GM12873 (cell line): ENCODE data around the gene SLCO6A1.

Source experiments
- CTCF ChIP-seq: IDR thresholded peaks from 2 replicates; pipeline ENCODE4 v1.5.1; 2012; ENCODE audit warnings: low read depth, mild to moderate bottlenecking, moderate library complexity, low read length, control low read depth; ENCODE audit not compliant: insufficient read depth; ENCODE audit errors: missing control alignments

SLCO6A1 gene

DNA sequence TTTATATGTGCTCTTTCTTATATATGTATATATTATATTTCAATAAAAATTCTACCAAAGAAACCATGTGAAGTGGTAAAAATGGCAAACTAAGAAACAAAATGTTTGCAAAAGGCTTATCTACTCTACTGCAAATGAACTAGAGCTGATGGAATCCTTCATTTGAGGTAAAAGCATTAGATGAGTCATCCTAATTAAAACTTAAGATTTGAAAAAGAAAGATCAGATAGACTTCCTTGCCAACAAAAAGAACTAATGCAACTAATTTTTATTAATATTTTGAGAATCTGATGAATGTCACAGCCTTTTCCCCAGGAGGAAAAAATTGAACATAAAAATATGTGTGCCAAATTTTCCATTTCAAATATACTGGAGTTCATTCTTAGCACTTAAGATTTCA is 118.6 kb downstream of the SLCO6A1 start:
- no peak for TF ChIP-seq CTCF

DNA sequence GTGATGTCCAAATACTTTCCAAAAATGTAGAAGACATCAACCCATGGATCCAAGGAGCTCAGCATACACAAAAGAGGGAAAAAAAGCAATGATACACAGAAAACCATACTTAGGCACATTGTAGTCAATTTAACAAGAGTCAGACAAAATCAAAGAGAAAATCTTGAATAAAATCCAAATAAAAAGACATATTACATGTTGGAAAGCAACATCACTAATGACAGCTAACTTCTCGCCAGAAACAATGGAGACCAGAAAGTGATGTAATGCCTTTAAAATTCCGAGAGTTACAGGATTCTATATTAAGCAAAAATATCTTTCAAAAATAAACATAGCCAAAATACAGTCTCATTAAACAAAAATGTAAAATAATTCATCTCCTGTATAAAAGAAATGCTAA is 122.9 kb downstream of the SLCO6A1 start:
- no peak for TF ChIP-seq CTCF

- TF ChIP-seq CTCF = no peak
Measured at GRCh38 chr5:102375272-102375671, 123.5 kb downstream of the SLCO6A1 start.

DNA sequence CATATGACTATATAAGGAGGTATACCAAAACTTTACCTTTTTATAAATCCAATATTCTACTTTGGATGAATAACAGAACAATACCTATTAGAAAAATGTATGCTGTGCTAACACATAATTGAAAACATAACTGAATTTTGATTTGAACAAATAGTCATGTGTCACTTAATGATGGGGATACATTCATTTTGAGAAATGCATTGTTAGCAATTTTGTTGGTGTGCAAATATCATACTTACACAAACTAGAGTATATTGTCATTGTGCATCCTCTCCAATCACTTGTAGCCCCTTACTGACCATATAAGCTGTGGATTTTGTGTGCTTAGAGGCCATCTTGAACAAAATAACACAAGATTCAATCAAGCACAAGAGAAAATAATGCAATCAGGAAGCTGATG is 130.4 kb downstream of the SLCO6A1 start:
- TF ChIP-seq CTCF = no peak

DNA sequence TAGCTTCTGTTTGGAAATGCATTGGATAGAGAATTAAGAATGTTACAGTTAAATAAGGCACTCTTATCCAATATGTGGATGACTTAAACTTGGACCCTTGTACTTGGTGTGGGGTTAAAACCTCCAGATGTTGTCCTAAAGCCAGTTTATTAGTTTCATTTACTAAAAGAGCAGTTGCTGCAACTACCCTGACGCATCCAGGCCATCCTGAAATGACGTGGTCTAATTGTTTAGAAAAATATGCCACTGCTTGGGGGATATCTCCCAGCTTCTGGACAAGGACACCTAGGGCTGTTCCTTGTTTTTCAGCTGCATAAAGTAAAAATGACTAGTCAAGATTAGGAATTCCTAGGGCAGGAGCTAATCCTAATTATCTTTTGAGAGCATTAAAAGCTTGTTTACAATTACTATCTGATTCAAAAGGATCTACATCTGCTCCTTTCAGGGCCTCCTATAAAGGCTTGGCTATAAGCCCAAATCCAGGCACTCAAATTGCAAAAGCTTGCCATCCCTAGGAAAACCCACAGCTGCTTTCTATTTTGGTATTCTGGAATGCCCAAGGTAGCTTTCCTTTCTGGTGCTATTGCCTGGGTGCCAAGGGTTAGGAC is 157.0 kb downstream of the SLCO6A1 start:
- TF ChIP-seq CTCF = no peak

- TF ChIP-seq CTCF = no peak
Measured at GRCh38 chr5:102324714-102325113, 174.1 kb downstream of the SLCO6A1 start.
